Natural killer cell (primary cell): Measurements from ENCODE around the gene FOXM1. TPM values are rescaled to one million over a fixed set of nuclear protein-coding genes. Genes with fewer than 3 reads are reported as not detected.

Source experiments
- ATAC-seq, 3 donors: fragments of 150-1000 bp in 2 of 3; fragments of 200-7000 bp in 1 of 3; cut with Tn5 transposase; 1 replicate in 1 of 3; 2 replicates in 2 of 3; pipeline ENCODE4 v1.10.0; 2021; ENCODE audit warnings: mild to moderate bottlenecking in 2 of 3, moderate library complexity in 2 of 3
- DNase-seq, 2 donors: peaks; one replicate each; pipeline versions ENCODE4 v3.0.0 to v3.0.0-alpha.2; 2013 to 2021; ENCODE audit warnings: mixed read lengths in 1 of 2
- H3K27ac ChIP-seq: one replicate; pipeline ENCODE4 v1.5.1; 2013; ENCODE audit warnings: mild to moderate bottlenecking, low read length
- H3K27me3 ChIP-seq: one replicate; pipeline ENCODE4 v1.6.1; 2013; ENCODE audit warnings: low read length; ENCODE audit not compliant: control insufficient read depth, insufficient read depth
- H3K36me3 ChIP-seq: one replicate; pipeline ENCODE4 v1.6.1; 2013; ENCODE audit warnings: low read length; ENCODE audit not compliant: control insufficient read depth, insufficient read depth
- H3K4me1 ChIP-seq: one replicate; pipeline ENCODE4 v1.6.1; 2013; ENCODE audit warnings: low read length; ENCODE audit not compliant: control insufficient read depth, insufficient read depth
- H3K4me3 ChIP-seq: one replicate; pipeline ENCODE4 v1.5.1; 2013; ENCODE audit warnings: low read length
- H3K9me3 ChIP-seq: one replicate; pipeline ENCODE4 v1.6.1; 2013; ENCODE audit warnings: low read length; ENCODE audit not compliant: control insufficient read depth, insufficient read depth
- H3K27ac Mint-ChIP-seq, 2 donors: one replicate each; pipeline ENCODE4 v1.8.0; 2022; ENCODE audit warnings: mild to moderate bottlenecking in 2 of 2, mixed read lengths in 2 of 2, moderate library complexity in 1 of 2
- H3K27me3 Mint-ChIP-seq, 2 donors: one replicate each; pipeline ENCODE4 v1.8.0; 2022; ENCODE audit warnings: low read depth in 2 of 2, mixed read lengths in 2 of 2
- H3K36me3 Mint-ChIP-seq: one replicate; pipeline ENCODE4 v1.8.0; 2022; ENCODE audit warnings: mixed read lengths
- H3K4me1 Mint-ChIP-seq, 2 donors: one replicate each; pipeline ENCODE4 v1.8.0; 2022; ENCODE audit warnings: mixed read lengths in 2 of 2
- H3K4me3 Mint-ChIP-seq: one replicate; pipeline ENCODE4 v1.8.0; 2022; ENCODE audit warnings: mild to moderate bottlenecking, moderate library complexity, mixed read lengths
- H3K9me3 Mint-ChIP-seq, 2 donors: one replicate each; pipeline ENCODE4 v1.8.0; 2022; ENCODE audit warnings: mixed read lengths in 2 of 2
- CTCF ChIP-seq: fragments of 200-600 bp; IDR thresholded peaks from one replicate; pipeline ENCODE4 v1.8.0; 2022; ENCODE audit warnings: antibody characterized with exemption
- WGBS: methylation state at CpG from one replicate; pipeline ENCODE4 v1.1.7; 2013; ENCODE audit warnings: missing lambda C conversion rate; ENCODE audit not compliant: insufficient coverage; 5-methylcytosine and 5-hydroxymethylcytosine counted together
- intact Hi-C: fragments of 100-400 bp; cut with micrococcal nuclease; formaldehyde crosslinking; loops from one replicate; pipeline ENCODE4 v1.14.2; 2022
- total RNA-seq, 4 donors: library from RNA; stranded (reverse); fragments of 120-200 nt in 1 of 4; gene quantifications; one replicate each; pipeline versions ENCODE4 v1.2.3 to v1.2.4, GENCODE V29; 2013 to 2022

Gene FOXM1
- total RNA-seq, 3 donors from 2014 or later (not counting 1 experiment from before 2014, with no cell fraction given): 1.8 to 3.6 (median 2.6) TPM

- no peaks in the 10 kb centered on the region for H3K36me3 ChIP-seq
- H3K4me1 ChIP-seq: peaks cover 9% of the 10 kb centered on the region
- Mint-ChIP-seq H3K27ac (no peak overlapping the region), H3K4me3 (no peak overlapping the region), H3K27me3 (no peaks in the 10 kb centered on the region), H3K36me3 (no peaks in the 10 kb centered on the region), H3K4me1 (peaks cover 4 to 9% of the 10 kb centered on the region in 2 donors), H3K9me3 (no peaks in the 10 kb centered on the region)
- H3K27me3 ChIP-seq: no peaks in the 10 kb centered on the region
- no peak for TF ChIP-seq CTCF
- intact Hi-C loops: no loop called here
- 100% methylated on average over 1 of the region's 2 CpGs for WGBS
- no peak overlapping the region for H3K27ac ChIP-seq
- H3K9me3 ChIP-seq: no peaks in the 10 kb centered on the region
- ATAC-seq: no peak
- no peak for DNase-seq
- no peak overlapping the region for H3K4me3 ChIP-seq
Observed at GRCh38 chr12:2895511-2895910, 18.5 kb upstream of the FOXM1 start.

- DNase-seq (no peak), ATAC-seq (no peak)
- Mint-ChIP-seq H3K27ac (no peak overlapping the region), H3K4me3 (no peak overlapping the region), H3K9me3 (no peaks in the 10 kb centered on the region), H3K4me1 (peaks cover 9 to 13% of the 10 kb centered on the region in 2 donors), H3K27me3 (no peaks in the 10 kb centered on the region), H3K36me3 (no peaks in the 10 kb centered on the region)
- Histone ChIP-seq H3K27ac (no peak overlapping the region), H3K27me3 (no peaks in the 10 kb centered on the region), H3K4me3 (no peak overlapping the region), H3K9me3 (no peaks in the 10 kb centered on the region), H3K4me1 (peaks cover 13% of the 10 kb centered on the region), H3K36me3 (no peaks in the 10 kb centered on the region)
- no peak for TF ChIP-seq CTCF
- intact Hi-C loops: no loop called here
- WGBS: 35% methylated on average over 1 of the region's 2 CpGs
Observed at GRCh38 chr12:2895051-2895451, 18.1 kb upstream of the FOXM1 start.

GRCh38 chr12:2893007-2893406 lies 16.0 kb upstream of the FOXM1 start:
- Histone ChIP-seq H3K4me3 (no peak overlapping the region), H3K4me1 (peaks cover 17% of the 10 kb centered on the region), H3K27ac (no peak overlapping the region), H3K9me3 (no peaks in the 10 kb centered on the region), H3K36me3 (peaks cover 1% of the 10 kb centered on the region), H3K27me3 (no peaks in the 10 kb centered on the region)
- ATAC-seq: no peak
- Mint-ChIP-seq H3K4me1 (peaks cover 16 to 24% of the 10 kb centered on the region in 2 donors), H3K27me3 (no peaks in the 10 kb centered on the region), H3K27ac (no peak overlapping the region), H3K36me3 (no peaks in the 10 kb centered on the region), H3K4me3 (peak overlapping the region; percentile 67), H3K9me3 (no peaks in the 10 kb centered on the region)
- no peak for TF ChIP-seq CTCF
- DNase-seq: no peak
- WGBS: 95% methylated on average over 8 of the region's 8 CpGs
- intact Hi-C loops: no loop called here

GRCh38 chr12:2892246-2892645 lies 15.3 kb upstream of the FOXM1 start:
- Mint-ChIP-seq H3K27me3 (no peaks in the 10 kb centered on the region), H3K27ac (peak overlapping the region in 1 of 2 donors; percentile 89), H3K4me1 (peaks cover 16 to 24% of the 10 kb centered on the region in 2 donors), H3K36me3 (no peaks in the 10 kb centered on the region), H3K4me3 (peak overlapping the region; percentile 94), H3K9me3 (no peaks in the 10 kb centered on the region)
- Histone ChIP-seq H3K4me3 (no peak overlapping the region), H3K4me1 (peaks cover 17% of the 10 kb centered on the region), H3K36me3 (peaks cover 3% of the 10 kb centered on the region), H3K27me3 (no peaks in the 10 kb centered on the region), H3K9me3 (no peaks in the 10 kb centered on the region), H3K27ac (no peak overlapping the region)
- 92% methylated on average over 12 of the region's 12 CpGs for WGBS
- no peak for ATAC-seq
- no peak for TF ChIP-seq CTCF
- no peak for DNase-seq
- intact Hi-C loops: no loop called here
